Measurements from ENCODE around the gene MRPL20.
"Not testable (repeated sequence)": the region's sequence is repeated elsewhere in the genome, so short reads cannot be mapped to it uniquely, and the experiment has no call there.

The MRPL20 gene

GRCh38 chr1:1371364-1371745 lies 35.7 kb downstream of the MRPL20 start:
- Histone ChIP-seq H3K4me2 (peak overlapping the region; percentile 99), H3K4me3 (IDR thresholded peaks at IDR 0.05; ENCODE audit: insufficient read depth, low read depth, low read length) (peak overlapping the region; percentile 54), H4K20me1 (ENCODE audit: insufficient read depth) (no peaks in the 10 kb centered on the region), H3K4me1 (ENCODE audit: low read depth, poor library complexity, severe bottlenecking) (peaks cover 42% of the 10 kb centered on the region), H3K36me3 (ENCODE audit: insufficient read depth) (no peaks in the 10 kb centered on the region), H3K27me3 (ENCODE audit: insufficient read depth, low read depth) (no peaks in the 10 kb centered on the region), H2AFZ (ENCODE audit: low read depth) (no peak overlapping the region), H3K79me2 (ENCODE audit: insufficient read depth, low read depth) (peaks cover 25% of the 10 kb centered on the region), H3K27ac (peak overlapping the region; percentile 11; the same call in 1 of the 2 replicates), H3K9ac (no peak overlapping the region)
- no peak for TF ChIP-seq CTCF (conservative IDR thresholded peaks at IDR 0.05; ENCODE audit: low read depth, low read length)

- Histone ChIP-seq H3K27ac (no peak overlapping the region), H3K79me2 (ENCODE audit: insufficient read depth, low read depth) (peaks cover 25% of the 10 kb centered on the region), H3K9ac (no peak overlapping the region), H3K36me3 (ENCODE audit: insufficient read depth) (no peaks in the 10 kb centered on the region), H4K20me1 (ENCODE audit: insufficient read depth) (no peaks in the 10 kb centered on the region), H3K27me3 (ENCODE audit: insufficient read depth, low read depth) (no peaks in the 10 kb centered on the region), H2AFZ (ENCODE audit: low read depth) (no peak overlapping the region), H3K4me2 (peak overlapping the region; percentile 99), H3K4me3 (IDR thresholded peaks at IDR 0.05; ENCODE audit: insufficient read depth, low read depth, low read length) (no peak overlapping the region), H3K4me1 (ENCODE audit: low read depth, poor library complexity, severe bottlenecking) (peaks cover 42% of the 10 kb centered on the region)
- TF ChIP-seq CTCF (conservative IDR thresholded peaks at IDR 0.05; ENCODE audit: low read depth, low read length): no peak
Observed at GRCh38 chr1:1370771-1371300, 36.3 kb downstream of the MRPL20 start.

GRCh38 chr1:1370094-1370493 lies 37.0 kb downstream of the MRPL20 start:
- H2AFZ ChIP-seq (ENCODE audit: low read depth); H3K27me3 ChIP-seq (ENCODE audit: insufficient read depth, low read depth); H3K4me2 ChIP-seq; H3K27ac ChIP-seq; H3K4me3 ChIP-seq (IDR thresholded peaks at IDR 0.05; ENCODE audit: insufficient read depth, low read depth, low read length); H3K36me3 ChIP-seq (ENCODE audit: insufficient read depth); H4K20me1 ChIP-seq (ENCODE audit: insufficient read depth); H3K9ac ChIP-seq: not testable (repeated sequence)
- Histone ChIP-seq H3K79me2 (ENCODE audit: insufficient read depth, low read depth) (peaks cover 25% of the 10 kb centered on the region), H3K4me1 (ENCODE audit: low read depth, poor library complexity, severe bottlenecking) (peaks cover 42% of the 10 kb centered on the region)

- Histone ChIP-seq H2AFZ (ENCODE audit: low read depth) (no peak overlapping the region), H3K36me3 (ENCODE audit: insufficient read depth) (no peaks in the 10 kb centered on the region), H3K79me2 (ENCODE audit: insufficient read depth, low read depth) (no peaks in the 10 kb centered on the region; the same call in 1 of the 2 replicates), H3K27ac (no peak overlapping the region), H4K20me1 (ENCODE audit: insufficient read depth) (no peaks in the 10 kb centered on the region), H3K4me3 (IDR thresholded peaks at IDR 0.05; ENCODE audit: insufficient read depth, low read depth, low read length) (no peak overlapping the region), H3K27me3 (ENCODE audit: insufficient read depth, low read depth) (peaks cover under 1% of the 10 kb centered on the region; the same call in 1 of the 2 replicates), H3K4me2 (no peak overlapping the region), H3K9ac (no peak overlapping the region), H3K4me1 (ENCODE audit: low read depth, poor library complexity, severe bottlenecking) (peaks cover 25% of the 10 kb centered on the region)
- TF ChIP-seq CTCF (conservative IDR thresholded peaks at IDR 0.05; ENCODE audit: low read depth, low read length): no peak
Observed at GRCh38 chr1:1367315-1367714, 39.8 kb downstream of the MRPL20 start.

GRCh38 chr1:1366699-1367066 lies 40.4 kb downstream of the MRPL20 start:
- H3K9ac ChIP-seq: no peak overlapping the region
- H3K4me2 ChIP-seq: no peak overlapping the region
- no peaks in the 10 kb centered on the region for H3K79me2 ChIP-seq (ENCODE audit: insufficient read depth, low read depth)
- H3K27me3 ChIP-seq (ENCODE audit: insufficient read depth, low read depth): peaks cover 7% of the 10 kb centered on the region; the same call in 1 of the 2 replicates
- no peak for TF ChIP-seq CTCF (conservative IDR thresholded peaks at IDR 0.05; ENCODE audit: low read depth, low read length)
- no peak overlapping the region for H3K4me3 ChIP-seq (IDR thresholded peaks at IDR 0.05; ENCODE audit: insufficient read depth, low read depth, low read length)
- no peaks in the 10 kb centered on the region for H4K20me1 ChIP-seq (ENCODE audit: insufficient read depth)
- H3K27ac ChIP-seq: no peak overlapping the region
- no peaks in the 10 kb centered on the region for H3K36me3 ChIP-seq (ENCODE audit: insufficient read depth)
- H3K4me1 ChIP-seq (ENCODE audit: low read depth, poor library complexity, severe bottlenecking): peaks cover 18% of the 10 kb centered on the region
- H2AFZ ChIP-seq (ENCODE audit: low read depth): no peak overlapping the region
